GM18520 (cell line): ENCODE measurements around the gene CGNL1.

ENCODE experiments used
- ATAC-seq: cut with Tn5 transposase; IDR thresholded peaks from one replicate; pipeline ENCODE4 v1.9.1; 2021; ENCODE audit not compliant: unreplicated experiment

Gene CGNL1

GRCh38 chr15:57419335-57419734 is 43.0 kb downstream of the CGNL1 start:
- no peak for ATAC-seq

- ATAC-seq, result no peak
Observed at GRCh38 chr15:57421110-57421509, 44.8 kb downstream of the CGNL1 start.

- no peak for ATAC-seq
Observed at GRCh38 chr15:57421551-57421950, 45.2 kb downstream of the CGNL1 start.

GRCh38 chr15:57422113-57422754 is 45.9 kb downstream of the CGNL1 start:
- no peak for ATAC-seq

GRCh38 chr15:57423599-57424140 is 47.4 kb downstream of the CGNL1 start:
- ATAC-seq, result no peak

GRCh38 chr15:57424628-57425405 is 48.5 kb downstream of the CGNL1 start:
- ATAC-seq, result no peak

GRCh38 chr15:57425842-57426241 is 49.5 kb downstream of the CGNL1 start:
- ATAC-seq, result no peak

GRCh38 chr15:57427367-57427821 is 51.1 kb downstream of the CGNL1 start:
- no peak for ATAC-seq

- no peak for ATAC-seq
Observed at GRCh38 chr15:57432141-57432741, 55.9 kb downstream of the CGNL1 start.

GRCh38 chr15:57436166-57436565 is 59.9 kb downstream of the CGNL1 start:
- ATAC-seq, result no peak

- no peak for ATAC-seq
Observed at GRCh38 chr15:57436961-57437360, 60.7 kb downstream of the CGNL1 start.

GRCh38 chr15:57437564-57437963 is 61.3 kb downstream of the CGNL1 start:
- no peak for ATAC-seq

- no peak for ATAC-seq
Observed at GRCh38 chr15:57438166-57438565, 61.9 kb downstream of the CGNL1 start.

GRCh38 chr15:57439128-57440027 is 63.1 kb downstream of the CGNL1 start:
- no peak for ATAC-seq

- no peak for ATAC-seq
Observed at GRCh38 chr15:57440167-57440566, 63.9 kb downstream of the CGNL1 start.

GRCh38 chr15:57440799-57441198 is 64.5 kb downstream of the CGNL1 start:
- ATAC-seq, result no peak

- no peak for ATAC-seq
Observed at GRCh38 chr15:57442335-57442734, 66.0 kb downstream of the CGNL1 start.

- ATAC-seq, result no peak
Observed at GRCh38 chr15:57443486-57443885, 67.2 kb downstream of the CGNL1 start.

- ATAC-seq, result no peak
Observed at GRCh38 chr15:57444877-57445513, 68.7 kb downstream of the CGNL1 start.

- no peak for ATAC-seq
Observed at GRCh38 chr15:57445872-57446271, 69.6 kb downstream of the CGNL1 start.
